Epithelial cell of proximal tubule (primary cell): ENCODE results near the gene MCC. TPM values are rescaled to one million over a fixed set of nuclear protein-coding genes. Genes with fewer than 3 reads are reported as not detected.

ENCODE experiments used
- DNase-seq: peaks from one replicate; pipeline ENCODE4 v3.0.0-alpha.2; 2011; ENCODE audit warnings: low read depth
- H3K4me3 ChIP-seq: 2 replicates; pipeline ENCODE4 v1.5.1; 2011; ENCODE audit warnings: low read depth, mild to moderate bottlenecking, low read length
- total RNA-seq: library from RNA; depleted of rRNA; stranded (reverse); fragments of >200 nt; gene quantifications from 2 replicates; pipeline ENCODE4 v1.2.3, GENCODE V29; 2015
- TF ChIP-seq, protein P1 (sequence below): conservative IDR thresholded peaks from 2 replicates; pipeline ENCODE4 v1.5.1; 2012; ENCODE audit warnings: low read depth, mild to moderate bottlenecking, low read length

Gene MCC
- total RNA-seq, 1 donor from 2014 or later = 6.3 TPM

DNA sequence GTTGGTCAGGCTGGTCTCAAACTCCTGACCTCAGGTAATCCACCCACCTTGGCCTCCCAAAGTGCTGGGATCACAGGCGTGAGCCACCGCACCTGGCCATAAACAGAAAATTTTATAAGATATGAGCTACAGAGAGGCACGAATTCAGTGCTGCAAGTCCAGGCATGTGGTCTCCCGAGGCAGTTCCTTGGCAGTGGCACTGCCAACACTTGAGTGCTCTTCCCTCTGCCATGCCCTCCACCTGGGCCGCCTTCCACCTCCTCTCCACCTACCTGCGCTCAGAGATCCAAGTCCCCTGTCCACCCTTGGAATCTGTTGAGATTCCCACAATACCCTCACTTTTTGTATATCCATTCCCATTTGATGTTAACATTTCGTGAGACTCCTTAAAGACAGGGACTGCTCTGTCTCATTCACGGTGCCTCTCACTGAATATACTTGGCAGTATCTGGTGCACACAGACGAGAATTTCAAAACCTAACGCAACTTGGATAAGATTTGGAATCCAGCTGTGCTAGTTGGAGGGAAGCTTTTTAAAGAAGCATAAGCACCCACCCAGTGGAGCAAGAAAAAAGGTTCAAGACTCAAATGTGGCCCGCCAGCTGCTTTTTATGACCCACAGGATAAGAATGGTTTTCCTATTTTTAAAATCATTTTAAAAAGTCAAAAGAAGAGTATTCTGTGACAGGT, 443.3 kb downstream of the MCC start:
- H3K4me3 ChIP-seq = no peak overlapping the region
- TF ChIP-seq, protein P1, sequence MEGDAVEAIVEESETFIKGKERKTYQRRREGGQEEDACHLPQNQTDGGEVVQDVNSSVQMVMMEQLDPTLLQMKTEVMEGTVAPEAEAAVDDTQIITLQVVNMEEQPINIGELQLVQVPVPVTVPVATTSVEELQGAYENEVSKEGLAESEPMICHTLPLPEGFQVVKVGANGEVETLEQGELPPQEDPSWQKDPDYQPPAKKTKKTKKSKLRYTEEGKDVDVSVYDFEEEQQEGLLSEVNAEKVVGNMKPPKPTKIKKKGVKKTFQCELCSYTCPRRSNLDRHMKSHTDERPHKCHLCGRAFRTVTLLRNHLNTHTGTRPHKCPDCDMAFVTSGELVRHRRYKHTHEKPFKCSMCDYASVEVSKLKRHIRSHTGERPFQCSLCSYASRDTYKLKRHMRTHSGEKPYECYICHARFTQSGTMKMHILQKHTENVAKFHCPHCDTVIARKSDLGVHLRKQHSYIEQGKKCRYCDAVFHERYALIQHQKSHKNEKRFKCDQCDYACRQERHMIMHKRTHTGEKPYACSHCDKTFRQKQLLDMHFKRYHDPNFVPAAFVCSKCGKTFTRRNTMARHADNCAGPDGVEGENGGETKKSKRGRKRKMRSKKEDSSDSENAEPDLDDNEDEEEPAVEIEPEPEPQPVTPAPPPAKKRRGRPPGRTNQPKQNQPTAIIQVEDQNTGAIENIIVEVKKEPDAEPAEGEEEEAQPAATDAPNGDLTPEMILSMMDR = no peak
- no peak for DNase-seq

- no peak for DNase-seq
- TF ChIP-seq, protein P1 = peak; percentile 42
- H3K4me3 ChIP-seq = no peak overlapping the region
These were observed 444.7 kb downstream of the MCC start for GRCh38 chr5:113043491-113043931.

- no peak for DNase-seq
- TF ChIP-seq, protein P1 = no peak
- no peak overlapping the region for H3K4me3 ChIP-seq
These were observed 445.6 kb downstream of the MCC start for GRCh38 chr5:113042491-113043243.

GRCh38 chr5:113040672-113041260, 447.5 kb downstream of the MCC start:
- DNase-seq = no peak
- no peak overlapping the region for H3K4me3 ChIP-seq

GRCh38 chr5:113039934-113040285, 448.3 kb downstream of the MCC start:
- DNase-seq = no peak
- H3K4me3 ChIP-seq = no peak overlapping the region
- TF ChIP-seq, protein P1 = no peak

More at GRCh38 chr5:113040672-113041260, 447.5 kb downstream of the MCC start:
- TF ChIP-seq, protein P1 = no peak

GRCh38 chr5:113039229-113039933, 448.9 kb downstream of the MCC start:
- no peak overlapping the region for H3K4me3 ChIP-seq
- TF ChIP-seq, protein P1 = no peak
- DNase-seq = no peak
